ENCODE measurements around the gene GARNL3.

Gene GARNL3

DNA sequence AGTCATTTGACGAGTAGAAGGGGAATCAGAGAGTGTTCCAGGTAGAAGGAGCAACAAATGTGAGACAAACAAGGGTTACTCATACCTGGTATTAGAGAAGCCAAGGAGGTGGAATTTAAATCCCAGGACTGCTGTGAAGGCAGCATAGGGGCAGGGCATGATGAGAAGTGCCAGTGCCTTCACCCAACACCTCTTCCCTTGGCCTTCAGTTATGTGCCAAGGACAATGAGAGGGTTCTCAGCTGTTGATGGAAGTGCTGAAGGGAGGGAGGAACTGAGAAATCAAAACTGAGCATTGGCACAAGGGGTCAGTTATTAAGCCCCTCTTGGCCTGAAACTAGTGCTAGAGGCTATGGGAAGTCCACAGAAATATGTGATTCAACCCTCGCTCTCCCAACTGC, 50.3 kb downstream of the GARNL3 start:
- DNase-seq: no peak

DNA sequence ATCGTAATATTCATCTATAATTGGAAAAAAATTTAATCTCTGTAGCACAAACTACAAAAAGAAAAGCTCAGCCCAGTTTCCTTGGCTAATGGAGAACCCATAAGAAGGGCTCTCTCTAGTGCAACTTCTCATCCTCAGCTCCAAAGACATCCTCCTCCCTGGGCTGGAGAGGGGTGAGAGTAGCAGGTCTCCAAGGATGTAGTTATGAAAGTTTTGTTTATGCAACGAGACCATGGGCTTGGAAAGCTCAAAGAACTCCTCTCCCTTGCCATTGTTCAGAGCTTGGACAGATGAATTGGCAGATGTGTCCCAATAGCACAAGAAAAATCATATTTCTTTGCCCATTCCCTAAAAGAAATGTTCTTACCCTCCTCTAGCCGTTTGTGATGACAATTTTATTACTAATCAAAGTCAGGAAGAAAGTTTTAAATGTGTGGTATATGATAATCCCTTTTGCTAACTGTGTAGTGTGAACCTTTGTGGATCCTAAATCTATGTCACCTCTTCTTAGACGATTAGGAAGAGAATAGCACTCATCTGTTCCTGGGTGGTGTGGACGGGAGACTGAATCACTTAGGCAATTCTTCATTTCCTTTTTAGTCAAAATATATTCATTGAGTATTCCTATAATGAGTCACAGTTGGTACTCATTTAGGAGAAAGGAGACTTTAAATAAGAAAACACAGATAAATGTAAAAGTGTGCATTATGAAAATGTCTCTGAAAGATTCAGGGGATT, 52.2 kb downstream of the GARNL3 start:
- DNase-seq: no peak

DNA sequence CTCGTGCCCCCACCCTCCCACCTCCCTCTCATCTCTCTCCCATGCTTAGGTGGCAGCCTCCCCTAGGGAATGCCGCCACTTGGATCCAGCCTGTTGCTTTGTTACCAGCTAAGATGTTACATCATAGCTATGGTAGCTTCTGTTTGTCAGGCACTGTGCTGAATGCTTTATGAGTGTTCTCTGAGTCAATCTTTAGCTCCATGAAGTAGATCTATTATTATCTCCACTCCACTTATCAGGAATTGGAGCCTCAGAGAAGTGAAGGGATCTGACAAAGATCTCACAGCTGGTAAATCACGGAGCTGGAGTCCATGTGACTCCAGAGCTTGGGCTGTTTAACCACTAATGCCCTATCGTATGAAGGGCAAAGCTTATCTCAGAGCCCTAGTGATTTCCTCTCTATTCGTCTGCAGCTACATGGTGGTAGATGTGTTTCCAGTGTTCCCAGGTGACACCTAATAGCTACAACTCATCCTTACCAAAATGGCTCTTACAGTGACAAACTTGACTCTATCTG, 54.1 kb downstream of the GARNL3 start:
- no peak for DNase-seq

DNA sequence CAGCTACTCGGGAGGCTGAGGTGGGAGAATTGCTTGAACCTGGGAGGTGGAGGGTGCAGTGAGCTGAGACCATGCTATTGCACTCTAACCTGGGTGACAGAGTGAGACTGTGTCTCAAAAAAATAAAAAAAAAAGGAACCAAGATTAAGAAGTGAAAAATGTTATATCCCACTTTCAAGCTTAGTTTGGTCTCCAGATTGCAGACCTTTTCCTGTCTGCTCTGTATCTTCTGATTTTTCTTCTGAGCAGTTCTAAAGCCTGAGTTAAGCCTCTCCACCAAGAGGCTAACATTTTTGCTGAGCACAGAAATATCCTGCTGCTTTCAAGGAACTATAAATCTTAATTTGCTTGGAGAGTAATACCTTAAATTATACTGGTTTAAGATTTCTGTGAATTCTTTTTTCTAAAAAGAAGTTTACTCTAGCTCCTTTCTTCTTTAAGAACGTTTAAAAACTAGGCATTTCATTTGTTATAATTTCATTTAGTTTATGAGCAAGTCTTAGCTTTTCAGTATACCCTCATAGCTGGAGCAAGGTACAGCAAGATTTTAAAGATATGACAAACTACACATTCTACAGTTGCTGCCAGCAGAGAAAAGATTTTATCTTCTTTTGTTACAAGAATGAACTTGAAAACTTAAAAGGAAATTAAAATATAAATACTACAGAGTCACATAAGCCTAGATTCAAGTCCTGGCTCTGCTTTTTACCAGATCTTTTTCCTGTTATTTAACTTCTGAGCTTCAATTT, 55.0 kb downstream of the GARNL3 start:
- DNase-seq: no peak

DNA sequence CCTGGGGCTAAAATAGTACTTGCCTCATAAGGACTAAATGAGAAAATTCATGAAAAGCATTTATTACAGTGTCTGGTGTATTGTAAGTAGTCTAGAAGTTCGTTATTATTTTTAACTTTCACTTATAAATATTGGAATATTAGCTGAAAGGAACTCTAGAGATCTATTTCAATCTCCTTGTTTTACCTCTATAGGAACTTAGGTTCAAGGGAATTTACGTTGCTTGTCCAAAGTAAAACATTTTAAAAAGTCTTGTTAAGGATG, 55.5 kb downstream of the GARNL3 start:
- DNase-seq: no peak

DNA sequence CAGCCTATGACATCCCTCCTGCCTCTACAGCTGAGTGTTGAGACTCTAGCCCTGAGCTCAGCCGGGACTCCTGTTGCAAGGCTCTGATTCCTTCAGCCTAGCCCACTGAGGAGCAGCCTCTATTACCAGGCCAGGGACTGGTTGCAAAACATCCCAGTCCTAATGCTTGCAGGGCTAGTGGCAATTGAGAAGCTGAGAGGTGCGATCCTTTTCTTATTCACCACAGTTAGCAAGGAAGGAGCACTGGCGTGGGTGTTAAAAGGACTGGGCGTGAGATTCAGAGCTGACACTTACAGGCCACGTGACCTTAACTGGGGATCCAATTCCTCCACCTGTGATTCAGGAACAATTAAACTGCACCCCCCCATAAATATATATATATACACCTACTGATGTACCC, 58.8 kb downstream of the GARNL3 start:
- DNase-seq: no peak

DNA sequence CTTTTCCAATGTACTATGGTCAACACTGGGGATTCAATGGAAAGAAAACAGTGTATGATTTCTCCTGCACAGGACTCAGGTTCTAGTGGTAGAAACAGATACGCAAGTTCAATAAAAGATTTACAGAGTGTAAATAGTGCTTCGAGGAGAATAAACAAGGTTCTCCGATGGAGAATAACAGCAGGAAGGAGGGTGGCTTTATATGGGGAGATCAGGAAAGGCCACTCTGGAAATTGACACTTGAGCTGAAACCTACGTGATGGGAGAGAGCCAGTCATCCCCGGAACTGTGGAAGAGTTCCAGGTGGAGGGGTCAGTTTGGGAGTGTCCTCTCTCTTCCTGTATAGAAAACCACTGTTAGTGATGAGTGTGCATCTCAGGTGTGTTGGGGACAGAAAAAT, 65.9 kb downstream of the GARNL3 start:
- DNase-seq: no peak

DNA sequence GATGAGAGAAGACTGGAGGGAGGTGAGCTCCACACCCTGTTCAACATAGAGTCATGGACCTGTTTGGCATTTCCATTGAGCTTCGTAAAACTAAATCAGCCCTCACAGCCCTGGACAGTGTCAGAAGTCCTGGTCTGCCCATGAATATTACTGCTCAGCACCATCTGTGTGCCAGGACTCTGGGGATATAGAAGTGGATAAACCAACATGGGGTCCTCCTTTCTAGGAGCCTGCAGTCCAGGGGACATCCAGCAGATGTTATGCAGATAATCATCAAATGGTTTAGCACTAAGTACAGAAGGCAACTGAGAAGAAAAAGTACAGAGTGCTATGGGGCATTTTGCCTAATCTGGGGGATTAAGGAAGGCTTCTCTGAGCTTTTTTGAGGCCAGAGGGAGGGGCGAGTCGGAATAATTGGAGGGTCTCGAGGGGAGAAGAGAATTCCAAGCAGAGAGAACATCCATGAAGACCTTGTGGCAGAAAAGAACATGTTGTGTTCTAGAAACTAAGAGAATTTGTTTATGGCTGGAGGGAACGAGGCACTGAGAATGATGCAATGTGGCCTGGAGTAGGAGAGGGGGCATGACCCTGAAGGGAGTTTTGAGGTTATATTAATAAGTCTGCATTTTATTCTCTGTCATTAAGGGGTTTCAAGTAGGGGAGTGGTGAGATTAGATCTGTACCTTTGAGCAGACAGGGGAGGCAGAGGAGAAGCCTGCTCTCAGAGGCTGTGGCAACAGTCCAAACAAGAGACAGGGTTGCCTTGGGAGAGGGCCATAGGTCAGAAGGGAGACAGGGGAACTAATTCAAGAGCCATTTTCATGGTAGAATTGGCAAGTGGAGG, 68.9 kb downstream of the GARNL3 start:
- no peak for DNase-seq

DNA sequence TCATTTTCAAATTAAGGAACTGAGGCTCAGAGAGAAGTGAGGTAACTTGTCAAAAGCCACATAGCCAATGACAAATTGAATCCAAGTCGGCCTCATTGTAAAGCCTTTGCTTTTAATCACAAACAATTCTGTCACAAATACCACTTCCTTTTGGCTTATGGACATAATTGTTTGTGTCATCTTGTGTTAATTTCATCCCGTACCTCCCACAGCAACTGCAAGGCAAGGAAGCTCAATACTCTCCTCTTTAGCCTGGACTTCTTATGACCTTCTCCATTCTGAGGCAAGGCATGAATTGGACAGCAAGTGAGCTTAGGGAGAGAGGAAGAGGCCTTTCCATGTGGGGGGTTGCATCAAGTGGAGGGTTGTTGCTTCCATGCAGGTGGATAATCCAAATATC, 70.2 kb downstream of the GARNL3 start:
- DNase-seq: no peak

DNA sequence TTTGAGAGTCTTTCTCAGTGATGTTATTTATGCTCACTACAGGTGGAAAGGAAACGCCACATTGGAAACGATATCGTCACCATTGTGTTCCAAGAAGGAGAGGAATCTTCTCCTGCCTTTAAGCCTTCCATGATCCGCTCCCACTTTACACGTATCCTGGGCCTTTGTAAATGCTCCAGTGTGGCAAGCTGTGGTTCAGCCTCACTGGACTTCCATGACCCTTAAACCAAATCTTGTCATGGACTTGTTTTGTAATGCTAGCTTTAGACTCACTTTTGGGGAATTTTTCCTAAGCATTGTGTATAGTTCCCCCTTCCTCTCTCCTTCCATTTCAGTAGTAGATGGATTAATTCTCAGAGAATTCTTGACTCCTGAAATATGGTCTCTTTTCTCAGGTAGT, 71.5 kb downstream of the GARNL3 start:
- DNase-seq: no peak

DNA sequence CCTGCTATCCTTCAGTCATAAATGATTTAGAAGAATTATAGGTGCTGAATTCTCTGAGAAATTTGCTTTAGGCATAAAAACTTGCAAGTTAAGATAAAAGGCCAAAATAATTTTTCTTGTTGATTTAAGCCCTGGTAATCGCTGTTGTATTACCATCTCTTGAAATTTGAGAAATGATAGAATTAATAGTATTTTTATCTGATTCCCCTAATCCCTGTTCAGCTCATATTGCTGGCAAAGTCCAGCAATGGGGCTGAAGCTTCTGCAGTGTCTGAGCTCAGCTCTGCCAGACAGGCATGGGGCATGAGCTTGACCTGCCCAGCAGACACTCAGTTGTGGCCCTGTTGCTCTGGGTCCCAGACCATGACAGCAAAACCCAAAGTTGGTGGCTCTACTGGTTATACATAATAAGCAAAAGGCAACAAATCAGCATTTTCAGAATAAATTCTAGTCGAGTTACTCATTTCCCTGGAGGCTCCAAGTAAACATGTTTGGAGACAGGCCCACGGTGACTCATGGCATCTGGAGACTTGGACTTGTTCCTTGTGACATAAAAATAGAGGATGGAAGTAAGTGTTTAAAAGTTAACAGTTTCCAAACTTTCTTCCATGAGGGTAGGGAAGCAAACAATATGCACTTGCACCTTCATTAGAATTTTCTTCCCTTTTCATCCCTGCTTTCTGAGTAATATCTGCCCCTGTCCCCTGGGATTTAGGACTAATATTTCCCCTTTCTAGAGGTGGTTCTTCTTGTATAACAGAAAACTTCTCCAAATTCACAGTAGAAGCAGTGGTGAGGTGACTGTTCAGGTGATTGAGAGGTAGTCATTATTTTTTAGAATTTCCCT, 72.2 kb downstream of the GARNL3 start:
- DNase-seq: peak; percentile 86 to 92

DNA sequence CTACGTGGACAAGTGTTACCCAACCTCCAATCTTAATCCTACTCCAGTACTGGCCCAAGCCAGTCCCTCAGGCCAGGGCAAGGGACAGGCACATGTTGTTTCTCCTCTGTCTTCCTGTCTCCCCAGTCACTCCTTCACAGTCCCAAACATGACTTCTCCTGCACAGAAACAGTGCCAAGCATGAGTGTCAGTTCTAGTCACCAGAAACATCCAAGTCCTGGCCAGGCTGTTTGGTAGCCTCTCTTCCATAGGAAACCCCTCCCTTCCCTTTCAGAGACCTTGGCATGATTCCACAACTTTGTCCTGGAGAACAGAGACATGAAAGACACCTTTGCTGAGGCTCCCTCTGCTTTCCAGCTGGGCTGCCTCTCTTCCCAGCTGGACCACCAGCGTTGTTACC, 76.1 kb downstream of the GARNL3 start:
- no peak for DNase-seq

DNA sequence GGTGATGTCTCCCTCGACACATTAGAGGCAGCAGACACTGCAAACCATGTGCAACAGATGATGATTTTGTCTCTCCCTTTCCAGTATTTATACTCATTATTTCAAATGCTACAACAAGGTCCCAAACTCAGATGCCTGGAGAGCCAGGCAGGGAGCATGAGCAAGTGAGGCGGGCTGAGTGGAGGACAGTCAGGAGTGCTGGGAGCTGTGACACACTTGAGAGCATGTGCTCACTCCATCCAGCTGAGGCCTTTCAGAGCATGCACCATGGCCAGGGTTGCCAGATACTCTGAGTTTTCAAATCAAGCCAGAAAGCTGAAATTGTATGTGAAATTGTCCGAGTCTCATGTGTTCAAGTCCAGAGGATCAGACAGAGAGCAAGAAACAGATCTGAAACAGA, 76.6 kb downstream of the GARNL3 start:
- DNase-seq: no peak

DNA sequence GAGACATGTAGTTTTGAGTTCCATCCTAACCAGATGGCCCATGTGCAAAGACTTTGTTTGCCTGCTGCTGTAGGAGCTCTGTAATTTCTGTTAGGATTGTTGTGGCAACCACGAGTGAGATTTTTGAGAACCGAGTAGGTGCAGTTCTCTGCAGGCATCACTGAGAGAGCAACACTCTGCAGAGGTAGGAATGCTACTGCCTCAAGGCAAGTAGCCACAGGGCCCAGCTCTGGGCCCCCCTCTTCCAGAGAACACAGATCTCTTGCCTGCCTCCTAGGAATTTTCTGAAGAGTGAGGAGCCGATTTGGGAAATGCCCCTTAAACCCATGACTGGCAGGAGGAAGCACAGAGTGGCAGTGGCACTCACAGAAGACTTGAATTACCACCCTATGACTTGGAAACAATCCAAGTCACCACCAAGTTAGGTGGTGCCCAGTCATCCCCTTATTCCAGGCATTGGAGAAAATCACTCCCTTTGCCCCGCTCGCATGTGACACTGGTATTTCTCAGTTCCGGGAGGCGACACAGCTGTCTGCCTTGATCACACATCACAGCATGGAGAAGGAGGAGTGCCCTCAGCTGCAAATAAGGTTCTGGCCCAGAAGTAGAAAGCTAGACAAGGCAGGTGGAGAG, 79.9 kb downstream of the GARNL3 start:
- DNase-seq: no peak

DNA sequence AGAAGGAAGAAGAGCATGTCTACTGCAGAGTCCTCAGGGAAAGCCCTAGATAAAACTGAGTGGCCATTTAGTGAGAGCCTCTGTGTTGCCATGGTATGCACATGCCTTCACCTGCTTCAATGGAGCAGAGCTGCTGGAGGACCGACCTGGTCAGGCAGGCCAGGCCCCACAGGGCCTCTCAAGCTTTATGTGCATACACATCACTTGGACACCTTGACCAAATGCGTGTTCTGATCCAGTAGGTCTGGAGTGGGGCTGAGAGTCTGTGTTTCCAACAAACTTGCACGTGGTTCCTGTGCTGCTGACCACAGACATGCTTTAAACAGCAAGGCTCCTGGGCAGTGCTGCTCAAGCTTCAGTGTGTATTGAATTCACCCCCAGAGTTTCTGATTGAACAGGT, 81.0 kb downstream of the GARNL3 start:
- no peak for DNase-seq

DNA sequence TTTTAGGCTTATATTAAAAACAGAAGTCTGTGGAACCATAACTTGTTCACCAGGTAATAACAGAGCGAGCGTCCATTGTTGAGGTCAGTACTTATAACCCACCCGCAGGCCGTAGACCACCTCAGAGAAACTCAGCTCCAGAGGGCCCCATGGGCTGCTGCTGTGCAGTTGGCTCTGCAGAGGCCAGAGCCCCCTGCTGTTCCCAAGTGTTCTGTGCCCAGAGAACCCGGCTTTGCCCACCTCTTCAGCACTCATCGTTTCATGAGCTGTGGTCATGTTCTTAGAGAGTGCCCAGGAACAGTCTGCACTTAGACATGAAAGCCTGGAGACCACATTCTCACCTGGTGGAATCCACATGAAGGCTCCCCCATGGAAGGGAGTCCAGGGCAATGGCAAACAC, 82.0 kb downstream of the GARNL3 start:
- no peak for DNase-seq

DNA sequence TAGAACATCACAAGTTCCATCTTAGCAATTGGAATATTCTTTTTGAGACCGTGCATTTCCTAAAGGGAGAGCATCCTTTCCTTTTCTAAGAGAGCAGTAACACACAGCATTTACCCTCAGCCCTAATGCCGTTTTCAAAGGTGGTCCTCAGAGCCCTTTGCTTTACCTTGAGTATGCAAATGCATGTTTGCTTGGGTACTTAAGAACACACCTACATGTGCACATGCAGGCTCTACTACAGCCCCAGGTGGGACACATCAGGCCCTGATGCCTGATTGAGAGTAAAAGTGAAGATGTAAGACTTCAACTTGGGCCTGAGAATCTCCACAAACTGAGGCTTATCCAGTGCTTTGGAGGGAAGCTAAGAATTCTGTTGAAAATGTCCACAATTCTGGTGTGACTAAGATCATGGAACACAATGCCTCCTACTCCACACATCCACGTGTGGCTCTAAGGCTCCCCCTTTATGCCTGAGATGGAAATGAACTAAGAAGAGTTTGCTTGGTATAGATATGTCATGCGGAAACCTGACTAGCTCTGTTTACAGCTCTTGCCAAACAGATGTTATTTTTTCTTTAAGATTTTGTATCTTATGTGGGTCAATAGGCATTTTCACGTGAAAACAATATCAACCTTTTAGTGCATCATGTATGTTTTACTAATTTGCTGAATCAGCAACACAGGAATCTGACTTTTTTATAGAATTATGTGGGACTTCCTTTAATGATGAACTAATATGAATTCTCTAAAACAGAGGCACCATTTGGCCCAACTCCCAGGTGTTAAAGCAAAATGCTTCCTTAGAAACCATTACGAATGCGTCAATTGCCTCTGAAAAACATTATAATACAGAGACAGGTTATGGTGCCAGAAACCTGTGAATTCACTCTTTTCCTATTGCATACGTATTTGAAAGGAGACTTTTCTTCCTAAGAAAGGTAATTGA, 83.5 kb downstream of the GARNL3 start:
- DNase-seq: peak in 1 of 2 experiments; percentile 38

DNA sequence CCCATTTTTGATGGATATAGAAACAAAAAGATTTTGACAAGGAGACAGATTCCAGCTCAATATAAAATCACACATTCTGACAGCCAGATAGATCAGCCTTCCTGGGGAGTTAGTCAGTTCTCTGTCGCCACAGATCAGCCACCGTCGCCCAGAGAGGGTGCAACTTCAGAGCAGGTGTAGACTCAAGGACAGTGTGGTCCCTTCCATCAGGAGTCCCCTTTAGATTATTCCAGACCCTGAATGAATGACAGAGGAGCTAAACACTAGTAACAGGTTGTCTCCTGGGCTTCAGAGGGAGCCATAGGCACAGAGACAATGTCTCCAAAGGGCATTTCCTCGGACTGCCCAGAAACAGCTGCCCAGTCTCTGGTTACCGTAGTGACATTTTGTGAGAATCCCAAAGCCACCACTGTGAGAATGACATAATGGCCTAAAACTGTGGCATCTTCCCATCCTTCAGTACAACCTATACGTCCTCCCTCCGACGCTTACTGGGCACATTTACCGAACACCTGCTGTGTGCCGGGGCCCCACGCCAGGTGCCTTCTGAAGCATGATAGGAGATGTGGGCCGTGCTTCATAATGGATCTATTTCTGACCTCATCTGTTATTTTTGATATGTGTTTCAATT, 85.0 kb downstream of the GARNL3 start:
- DNase-seq: no peak

DNA sequence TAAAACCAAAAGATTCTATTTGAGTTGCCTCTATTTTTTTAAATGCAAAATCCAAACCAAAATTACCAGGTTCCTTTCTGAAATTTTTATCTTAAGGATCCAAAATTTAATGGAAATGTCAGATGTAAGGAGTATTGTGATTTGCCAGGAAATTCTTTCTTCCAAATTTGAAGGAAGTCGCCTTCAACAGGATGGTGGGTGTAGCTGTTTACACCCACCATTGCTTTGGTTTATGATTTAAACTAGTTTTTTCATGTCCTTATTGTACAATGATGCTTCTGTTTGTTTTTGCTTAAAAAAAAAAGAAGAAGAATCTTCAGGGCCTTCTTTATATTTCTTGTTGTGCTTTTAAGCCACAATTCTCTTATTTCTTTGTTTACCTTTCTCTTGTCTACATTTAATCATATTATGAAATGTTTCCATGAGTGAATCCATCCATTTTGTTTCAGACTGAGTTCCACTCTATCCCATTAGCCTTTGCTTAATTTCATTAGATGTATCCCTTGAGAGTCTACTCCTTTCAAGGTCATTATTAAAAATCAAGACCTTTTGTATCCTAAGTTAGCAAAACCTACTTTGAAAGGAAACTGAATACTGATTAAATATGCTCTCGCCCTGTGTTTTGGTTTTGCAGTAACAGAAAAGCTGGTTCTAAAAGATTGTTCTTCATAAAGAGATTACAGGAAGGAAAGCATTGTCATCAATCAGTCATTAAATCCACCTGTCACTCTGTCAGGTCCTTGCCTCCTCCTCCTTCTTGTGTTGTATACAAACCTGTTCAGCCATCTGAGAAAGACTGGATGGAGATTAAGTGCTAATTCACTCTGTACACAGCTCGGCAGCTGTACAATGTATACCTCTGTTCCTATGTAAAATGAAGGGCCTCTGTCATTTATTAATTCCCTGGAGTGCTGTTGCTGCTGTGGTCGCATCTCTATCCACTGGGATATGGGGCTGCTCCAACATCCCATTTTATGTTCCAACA, 86.9 kb downstream of the GARNL3 start:
- DNase-seq: no peak
